Measurements from ENCODE around the gene MAST4. TPM values are rescaled to one million over a fixed set of nuclear protein-coding genes. Genes with fewer than 3 reads are reported as not detected.
"Not testable (repeated sequence)": the region's sequence is repeated elsewhere in the genome, so short reads cannot be mapped to it uniquely, and the experiment has no call there.

MAST4 gene
- total RNA-seq, 2 donors from 2014 or later = 50.4 to 60.6 TPM

GRCh38 chr5:67166460-67167285, 570.5 kb downstream of the MAST4 start:
- TF ChIP-seq CTCF (IDR thresholded peaks at IDR 0.05) = peak in 1 of 2 donors; percentile 20
- no peaks in the 10 kb centered on the region for H3K27me3 ChIP-seq
- peak; percentile 76 for DNase-seq (ENCODE audit: low spot score)

GRCh38 chr5:67168069-67168468, 571.9 kb downstream of the MAST4 start:
- Histone ChIP-seq H3K4me1 (peaks cover 0 to 14% of the 10 kb centered on the region in 2 donors), H3K27me3 (no peaks in the 10 kb centered on the region)

More at GRCh38 chr5:67166460-67167285, 570.5 kb downstream of the MAST4 start:
- H3K27ac ChIP-seq = peak overlapping the region; percentile 79 to 80
- peaks cover 0 to 14% of the 10 kb centered on the region in 2 donors for H3K4me1 ChIP-seq
- peaks cover 60% of the 10 kb centered on the region for H3K36me3 ChIP-seq
- no peaks in the 10 kb centered on the region for H3K9me3 ChIP-seq
- peak overlapping the region in 1 of 2 donors; percentile 33 for H3K4me3 ChIP-seq

GRCh38 chr5:67170767-67171166, 574.6 kb downstream of the MAST4 start:
- DNase-seq (ENCODE audit: low spot score) = no peak
- no peak for TF ChIP-seq CTCF (IDR thresholded peaks at IDR 0.05)
- Histone ChIP-seq H3K27me3 (no peaks in the 10 kb centered on the region), H3K27ac (no peak overlapping the region), H3K9me3 (no peaks in the 10 kb centered on the region), H3K4me1 (peaks cover 0 to 11% of the 10 kb centered on the region in 2 donors), H3K36me3 (peaks cover 20% of the 10 kb centered on the region), H3K4me3 (no peak overlapping the region)

More at GRCh38 chr5:67168069-67168468, 571.9 kb downstream of the MAST4 start:
- DNase-seq (ENCODE audit: low spot score) = no peak
- H3K27ac ChIP-seq = no peak overlapping the region
- H3K9me3 ChIP-seq = no peaks in the 10 kb centered on the region
- H3K4me3 ChIP-seq = no peak overlapping the region
- no peak for TF ChIP-seq CTCF (IDR thresholded peaks at IDR 0.05)
- H3K36me3 ChIP-seq = peaks cover 47% of the 10 kb centered on the region

GRCh38 chr5:67173351-67173750, 577.2 kb downstream of the MAST4 start:
- not testable (repeated sequence) for H3K9me3 ChIP-seq; DNase-seq (ENCODE audit: low spot score); H3K27me3 ChIP-seq; H3K4me1 ChIP-seq; H3K27ac ChIP-seq; H3K36me3 ChIP-seq; H3K4me3 ChIP-seq

- no peak for DNase-seq (ENCODE audit: low spot score)
- H3K4me1 ChIP-seq = no peaks in the 10 kb centered on the region
- H3K27ac ChIP-seq = no peak overlapping the region
- no peak for TF ChIP-seq CTCF (IDR thresholded peaks at IDR 0.05)
- H3K36me3 ChIP-seq = no peaks in the 10 kb centered on the region
- H3K9me3 ChIP-seq = no peaks in the 10 kb centered on the region
- H3K27me3 ChIP-seq = no peaks in the 10 kb centered on the region
- H3K4me3 ChIP-seq = no peak overlapping the region
Observed at GRCh38 chr5:67173959-67174358, 577.8 kb downstream of the MAST4 start.

GRCh38 chr5:67176936-67177335, 580.7 kb downstream of the MAST4 start:
- H3K9me3 ChIP-seq = no peaks in the 10 kb centered on the region
- H3K27ac ChIP-seq = no peak overlapping the region
- no peak for TF ChIP-seq CTCF (IDR thresholded peaks at IDR 0.05)
- no peaks in the 10 kb centered on the region for H3K36me3 ChIP-seq
- no peaks in the 10 kb centered on the region for H3K27me3 ChIP-seq
- no peaks in the 10 kb centered on the region for H3K4me1 ChIP-seq
- no peak overlapping the region for H3K4me3 ChIP-seq
- DNase-seq (ENCODE audit: low spot score) = no peak
